GM12878 (cell line): ENCODE data around the gene ADCY2.

Experiments used
- CTCF ChIP-seq, 3 experiments: IDR thresholded peaks in 2 of 3; conservative IDR thresholded peaks in 1 of 3; 2 replicates each; pipeline ENCODE4 v1.5.1; 2011; ENCODE audit warnings: low read depth in 3 of 3, low read length in 3 of 3, mild to moderate bottlenecking in 3 of 3, control low read depth in 2 of 3, moderate library complexity in 2 of 3, inconsistent platforms in 1 of 3, mixed read lengths in 1 of 3; ENCODE audit not compliant: control insufficient read depth in 2 of 3, insufficient read depth in 1 of 3; ENCODE audit errors: extremely low read depth in 1 of 3
- EZH2 ChIP-seq: IDR thresholded peaks from 2 replicates; pipeline ENCODE4 v1.6.1; 2012; ENCODE audit warnings: low read depth, mild to moderate bottlenecking, control low read depth, inconsistent platforms, low read length, borderline replicate concordance; ENCODE audit not compliant: control insufficient read depth
- POLR2A ChIP-seq: IDR thresholded peaks from 2 replicates; pipeline ENCODE4 v1.6.1; 2011; ENCODE audit warnings: low read depth, mild to moderate bottlenecking, low read length
- RCOR1 ChIP-seq: conservative IDR thresholded peaks from 2 replicates; pipeline ENCODE4 v1.6.1; 2012; ENCODE audit warnings: low read depth, low read length, improper control_type of control experiment
- SP1 ChIP-seq: IDR thresholded peaks from one replicate; pipeline ENCODE4 v1.6.1; 2011; ENCODE audit warnings: low read depth, low read length
- TBL1XR1 ChIP-seq: IDR thresholded peaks from 2 replicates; pipeline ENCODE4 v1.6.1; 2012; ENCODE audit warnings: low read depth, low read length, improper control_type of control experiment
- USF2 ChIP-seq: IDR thresholded peaks from 2 replicates; pipeline ENCODE4 v1.6.1; 2011; ENCODE audit warnings: low read depth, low read length, improper control_type of control experiment, borderline replicate concordance
- ZNF274 ChIP-seq: IDR thresholded peaks from one replicate; pipeline ENCODE4 v1.8.0; 2011; ENCODE audit not compliant: insufficient read length, insufficient read depth

GRCh38 chr5:7638456-7638855, 242.5 kb downstream of the ADCY2 start:
- TF ChIP-seq POLR2A: no peak
- no peak for TF ChIP-seq SP1
- no peak for TF ChIP-seq USF2
- TF ChIP-seq EZH2: no peak
- no peak for TF ChIP-seq TBL1XR1
- TF ChIP-seq RCOR1: no peak
- no peak for TF ChIP-seq CTCF (IDR thresholded peaks at IDR 0.05 in 2 of 3, conservative IDR thresholded peaks at IDR 0.05 in 1 of 3; ENCODE audit: control insufficient read depth in 2 of 3, extremely low read depth in 1 of 3, insufficient read depth in 1 of 3, low read depth in 3 of 3, low read length in 3 of 3)
- TF ChIP-seq ZNF274: no peak
